ENCODE data around the gene RNLS. TPM values are rescaled to one million over a fixed set of nuclear protein-coding genes. Genes with fewer than 3 reads are reported as not detected.

Gene RNLS
- total RNA-seq, 1 experiment from 2014 or later = not detected

GRCh38 chr10:88261152-88261551, 322.0 kb downstream of the RNLS start:
- Histone ChIP-seq H3K79me2 (ENCODE audit: insufficient read depth, low read length) (no peaks in the 10 kb centered on the region), H3K9ac (ENCODE audit: low read length) (no peak overlapping the region), H2AFZ (ENCODE audit: low read depth, low read length, poor library complexity, severe bottlenecking) (no peak overlapping the region), H3K9me2 (ENCODE audit: insufficient read depth) (no peaks in the 10 kb centered on the region), H3K9me3 (ENCODE audit: control insufficient read depth in 1 of 2, insufficient read depth in 1 of 2, low read depth in 1 of 2, low read length in 2 of 2) (no peaks in the 10 kb centered on the region), H4K20me1 (ENCODE audit: insufficient read depth) (no peaks in the 10 kb centered on the region), H3K4me2 (ENCODE audit: low read length) (no peak overlapping the region), H3K36me3 (ENCODE audit: control insufficient read depth in 1 of 2, insufficient read depth in 2 of 2, low read length in 2 of 2) (no peaks in the 10 kb centered on the region), H3K4me1 (ENCODE audit: control insufficient read depth in 1 of 2, insufficient read depth in 2 of 2, low read length in 2 of 2) (no peaks in the 10 kb centered on the region), H3K27ac (ENCODE audit: low read depth, low read length) (no peak overlapping the region), H3K4me3 (replicated peaks in 1 of 2; ENCODE audit: low read depth in 1 of 2, low read length in 2 of 2) (no peak overlapping the region), H3K27me3 (ENCODE audit: insufficient read depth, low read length) (no peaks in the 10 kb centered on the region)
- ChIA-PET RAD21 (ENCODE audit: low non-redundant PET in 1 of 2, low total read pairs in 2 of 2, uncharacterized antibody in 2 of 2, unreplicated experiment in 2 of 2) (no interaction called here), POLR2A (no interaction called here), CTCF (no interaction called here)
- BruUV-seq (replicated peaks) = no TSS peak
- no peak for ATAC-seq
- intact Hi-C loops (cut with micrococcal nuclease) = no loop called here
- TF ChIP-seq EZH2 (IDR thresholded peaks at IDR 0.05) = no peak
- TF ChIP-seq ELF1 (IDR thresholded peaks at IDR 0.05; ENCODE audit: borderline replicate concordance, low read depth) = no peak
- TF ChIP-seq, protein P1, sequence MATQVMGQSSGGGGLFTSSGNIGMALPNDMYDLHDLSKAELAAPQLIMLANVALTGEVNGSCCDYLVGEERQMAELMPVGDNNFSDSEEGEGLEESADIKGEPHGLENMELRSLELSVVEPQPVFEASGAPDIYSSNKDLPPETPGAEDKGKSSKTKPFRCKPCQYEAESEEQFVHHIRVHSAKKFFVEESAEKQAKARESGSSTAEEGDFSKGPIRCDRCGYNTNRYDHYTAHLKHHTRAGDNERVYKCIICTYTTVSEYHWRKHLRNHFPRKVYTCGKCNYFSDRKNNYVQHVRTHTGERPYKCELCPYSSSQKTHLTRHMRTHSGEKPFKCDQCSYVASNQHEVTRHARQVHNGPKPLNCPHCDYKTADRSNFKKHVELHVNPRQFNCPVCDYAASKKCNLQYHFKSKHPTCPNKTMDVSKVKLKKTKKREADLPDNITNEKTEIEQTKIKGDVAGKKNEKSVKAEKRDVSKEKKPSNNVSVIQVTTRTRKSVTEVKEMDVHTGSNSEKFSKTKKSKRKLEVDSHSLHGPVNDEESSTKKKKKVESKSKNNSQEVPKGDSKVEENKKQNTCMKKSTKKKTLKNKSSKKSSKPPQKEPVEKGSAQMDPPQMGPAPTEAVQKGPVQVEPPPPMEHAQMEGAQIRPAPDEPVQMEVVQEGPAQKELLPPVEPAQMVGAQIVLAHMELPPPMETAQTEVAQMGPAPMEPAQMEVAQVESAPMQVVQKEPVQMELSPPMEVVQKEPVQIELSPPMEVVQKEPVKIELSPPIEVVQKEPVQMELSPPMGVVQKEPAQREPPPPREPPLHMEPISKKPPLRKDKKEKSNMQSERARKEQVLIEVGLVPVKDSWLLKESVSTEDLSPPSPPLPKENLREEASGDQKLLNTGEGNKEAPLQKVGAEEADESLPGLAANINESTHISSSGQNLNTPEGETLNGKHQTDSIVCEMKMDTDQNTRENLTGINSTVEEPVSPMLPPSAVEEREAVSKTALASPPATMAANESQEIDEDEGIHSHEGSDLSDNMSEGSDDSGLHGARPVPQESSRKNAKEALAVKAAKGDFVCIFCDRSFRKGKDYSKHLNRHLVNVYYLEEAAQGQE (IDR thresholded peaks at IDR 0.05; ENCODE audit: low read depth) = no peak
- no peak for TF ChIP-seq EGR1 (IDR thresholded peaks at IDR 0.05; ENCODE audit: low read depth)
- TF ChIP-seq FOSL1 (IDR thresholded peaks at IDR 0.05; ENCODE audit: low read depth) = no peak
- TF ChIP-seq POLR2AphosphoS5 (IDR thresholded peaks at IDR 0.05; ENCODE audit: low read depth, low read length) = no peak
- no peak for TF ChIP-seq EZH2phosphoT487 (IDR thresholded peaks at IDR 0.05; ENCODE audit: borderline replicate concordance)
- TF ChIP-seq ZNF274 (IDR thresholded peaks at IDR 0.05; ENCODE audit: low read depth, low read length) = no peak
- no peak for TF ChIP-seq SRF (IDR thresholded peaks at IDR 0.05; ENCODE audit: low read depth)
- no peak for TF ChIP-seq CEBPB (IDR thresholded peaks at IDR 0.05; ENCODE audit: low read depth)
- TF ChIP-seq RAD21 (IDR thresholded peaks at IDR 0.05; ENCODE audit: low read depth) = no peak
- no peak for TF ChIP-seq SIN3A (IDR thresholded peaks at IDR 0.05; ENCODE audit: low read depth)
- no peak for TF ChIP-seq CBX3 (IDR thresholded peaks at IDR 0.05; ENCODE audit: low read depth)
- TF ChIP-seq, protein P2, sequence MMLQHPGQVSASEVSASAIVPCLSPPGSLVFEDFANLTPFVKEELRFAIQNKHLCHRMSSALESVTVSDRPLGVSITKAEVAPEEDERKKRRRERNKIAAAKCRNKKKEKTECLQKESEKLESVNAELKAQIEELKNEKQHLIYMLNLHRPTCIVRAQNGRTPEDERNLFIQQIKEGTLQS (IDR thresholded peaks at IDR 0.05) = no peak
- no peak for TF ChIP-seq YY1 (IDR thresholded peaks at IDR 0.05; ENCODE audit: extremely low read depth, insufficient replicate concordance, low read depth, low read length)
- TF ChIP-seq, protein P3, sequence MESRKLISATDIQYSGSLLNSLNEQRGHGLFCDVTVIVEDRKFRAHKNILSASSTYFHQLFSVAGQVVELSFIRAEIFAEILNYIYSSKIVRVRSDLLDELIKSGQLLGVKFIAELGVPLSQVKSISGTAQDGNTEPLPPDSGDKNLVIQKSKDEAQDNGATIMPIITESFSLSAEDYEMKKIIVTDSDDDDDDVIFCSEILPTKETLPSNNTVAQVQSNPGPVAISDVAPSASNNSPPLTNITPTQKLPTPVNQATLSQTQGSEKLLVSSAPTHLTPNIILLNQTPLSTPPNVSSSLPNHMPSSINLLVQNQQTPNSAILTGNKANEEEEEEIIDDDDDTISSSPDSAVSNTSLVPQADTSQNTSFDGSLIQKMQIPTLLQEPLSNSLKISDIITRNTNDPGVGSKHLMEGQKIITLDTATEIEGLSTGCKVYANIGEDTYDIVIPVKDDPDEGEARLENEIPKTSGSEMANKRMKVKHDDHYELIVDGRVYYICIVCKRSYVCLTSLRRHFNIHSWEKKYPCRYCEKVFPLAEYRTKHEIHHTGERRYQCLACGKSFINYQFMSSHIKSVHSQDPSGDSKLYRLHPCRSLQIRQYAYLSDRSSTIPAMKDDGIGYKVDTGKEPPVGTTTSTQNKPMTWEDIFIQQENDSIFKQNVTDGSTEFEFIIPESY (IDR thresholded peaks at IDR 0.05; ENCODE audit: extremely low read depth, insufficient replicate concordance, low read length) = no peak
- no peak for TF ChIP-seq JUND (IDR thresholded peaks at IDR 0.05)
- TF ChIP-seq, protein P4, sequence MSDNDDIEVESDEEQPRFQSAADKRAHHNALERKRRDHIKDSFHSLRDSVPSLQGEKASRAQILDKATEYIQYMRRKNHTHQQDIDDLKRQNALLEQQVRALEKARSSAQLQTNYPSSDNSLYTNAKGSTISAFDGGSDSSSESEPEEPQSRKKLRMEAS (IDR thresholded peaks at IDR 0.05) = no peak
- no peak for TF ChIP-seq POLR2A (IDR thresholded peaks at IDR 0.05; ENCODE audit: borderline replicate concordance, extremely low read depth, insufficient read depth, insufficient read length)
- DNase-seq (ENCODE audit: low read depth, low spot score) = no peak

All from HCT116 (cell line).